AG09319 (cell line): ENCODE measurements around the gene SLC6A20.

ENCODE experiments used
- DNase-seq: peaks from one replicate; pipeline ENCODE4 v3.0.0-alpha.2; 2010; ENCODE audit warnings: low read depth; ENCODE audit errors: extremely low read depth
- TF ChIP-seq, protein P1 (sequence below): IDR thresholded peaks from 2 replicates; pipeline ENCODE4 v1.5.1; 2011; ENCODE audit warnings: low read depth, mild to moderate bottlenecking, inconsistent platforms, low read length, moderate library complexity

Gene SLC6A20

DNA sequence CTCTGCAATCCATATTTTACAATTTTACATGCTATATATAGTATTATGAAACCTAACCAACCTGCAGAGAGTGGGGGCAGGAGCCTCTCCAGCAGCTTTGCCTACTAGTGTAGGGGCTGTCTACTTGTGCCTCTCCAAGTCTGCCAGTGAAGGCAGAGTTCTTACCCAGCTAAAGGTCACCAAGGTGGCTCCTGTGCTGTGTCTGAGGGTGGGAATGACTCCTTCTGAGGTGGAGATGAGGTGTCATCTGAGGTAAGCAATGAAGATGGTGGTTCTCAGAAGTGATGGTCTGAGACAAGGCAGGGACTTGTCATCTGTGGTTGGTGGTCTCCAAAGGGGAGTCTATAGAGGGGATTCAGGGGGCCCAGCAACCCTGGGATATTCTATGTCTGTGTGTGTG is 59.6 kb downstream of the SLC6A20 start:
- DNase-seq: no peak
- TF ChIP-seq, protein P1, sequence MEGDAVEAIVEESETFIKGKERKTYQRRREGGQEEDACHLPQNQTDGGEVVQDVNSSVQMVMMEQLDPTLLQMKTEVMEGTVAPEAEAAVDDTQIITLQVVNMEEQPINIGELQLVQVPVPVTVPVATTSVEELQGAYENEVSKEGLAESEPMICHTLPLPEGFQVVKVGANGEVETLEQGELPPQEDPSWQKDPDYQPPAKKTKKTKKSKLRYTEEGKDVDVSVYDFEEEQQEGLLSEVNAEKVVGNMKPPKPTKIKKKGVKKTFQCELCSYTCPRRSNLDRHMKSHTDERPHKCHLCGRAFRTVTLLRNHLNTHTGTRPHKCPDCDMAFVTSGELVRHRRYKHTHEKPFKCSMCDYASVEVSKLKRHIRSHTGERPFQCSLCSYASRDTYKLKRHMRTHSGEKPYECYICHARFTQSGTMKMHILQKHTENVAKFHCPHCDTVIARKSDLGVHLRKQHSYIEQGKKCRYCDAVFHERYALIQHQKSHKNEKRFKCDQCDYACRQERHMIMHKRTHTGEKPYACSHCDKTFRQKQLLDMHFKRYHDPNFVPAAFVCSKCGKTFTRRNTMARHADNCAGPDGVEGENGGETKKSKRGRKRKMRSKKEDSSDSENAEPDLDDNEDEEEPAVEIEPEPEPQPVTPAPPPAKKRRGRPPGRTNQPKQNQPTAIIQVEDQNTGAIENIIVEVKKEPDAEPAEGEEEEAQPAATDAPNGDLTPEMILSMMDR: no peak

DNA sequence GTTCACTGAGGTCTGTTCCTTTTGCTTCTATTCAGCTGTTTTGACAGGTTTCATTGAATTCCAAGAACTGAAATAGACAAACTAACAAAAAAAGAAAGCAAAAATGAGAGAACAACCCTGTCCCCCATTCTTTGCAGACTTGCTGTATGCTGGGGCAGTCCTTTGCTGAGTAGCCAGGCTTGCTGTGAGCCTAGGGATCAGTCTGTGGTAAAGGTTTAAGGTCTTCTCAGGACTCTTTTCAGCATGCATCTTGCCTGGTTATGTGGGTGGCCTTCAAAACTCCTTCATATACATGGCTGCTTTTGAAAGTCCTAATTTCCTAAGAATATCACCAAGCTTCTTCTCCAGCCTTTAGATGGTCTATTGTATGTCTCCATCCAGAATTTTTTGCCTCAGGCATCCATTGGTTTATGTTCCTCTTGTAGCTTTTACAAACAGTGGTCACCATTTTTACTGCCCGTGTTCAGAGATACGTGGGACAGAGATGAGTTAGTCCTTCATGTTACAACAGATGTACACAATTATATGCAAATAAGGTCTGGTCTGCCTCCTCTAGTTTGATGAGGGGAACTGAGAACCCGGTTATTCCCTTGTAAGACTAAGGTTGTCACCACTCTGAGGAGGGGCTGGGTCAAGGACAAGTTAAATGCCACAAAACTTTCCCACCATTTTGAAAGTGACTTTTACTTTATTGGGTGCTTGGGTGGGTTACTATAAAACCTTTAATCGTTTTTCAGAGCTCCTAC is 65.8 kb downstream of the SLC6A20 start:
- TF ChIP-seq, protein P1: no peak
- no peak for DNase-seq

DNA sequence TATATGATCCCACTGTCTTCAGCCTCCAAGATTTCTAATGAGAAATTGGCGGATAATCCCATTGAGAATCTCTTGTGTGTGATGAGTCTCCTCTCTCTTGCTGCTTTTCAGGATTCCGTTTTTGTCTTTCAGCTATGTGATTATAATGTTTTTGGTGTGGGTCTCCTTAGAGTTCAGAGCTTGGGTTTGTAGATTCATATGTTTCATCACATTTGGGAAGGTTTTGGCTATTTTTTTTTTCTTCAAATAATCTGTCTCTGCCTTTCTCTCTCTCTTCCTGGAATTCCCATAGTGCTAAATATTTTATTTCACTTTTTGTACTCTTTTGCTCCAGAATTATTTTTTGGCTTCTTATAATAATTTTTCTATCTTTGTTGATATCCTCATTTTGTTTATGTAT is 66.7 kb downstream of the SLC6A20 start:
- no peak for DNase-seq
- TF ChIP-seq, protein P1: no peak

DNA sequence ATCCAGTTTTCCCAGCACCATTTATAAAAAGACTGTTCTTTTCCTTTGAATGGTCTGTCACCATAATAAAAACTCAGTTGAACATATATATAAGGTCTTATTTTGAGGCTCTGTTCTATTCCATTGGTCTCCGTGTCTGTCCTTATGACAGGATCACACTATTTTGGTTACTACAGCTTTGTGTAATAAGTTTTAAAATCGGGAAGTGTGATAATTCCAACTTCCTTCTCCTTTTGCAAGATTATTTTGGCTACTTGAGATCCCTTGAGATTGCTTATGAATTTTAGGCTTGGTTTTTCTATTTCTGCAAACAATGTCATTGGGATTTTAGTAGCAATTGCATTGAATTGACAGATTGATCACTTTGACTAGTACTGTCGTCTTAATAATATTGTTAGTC is 71.4 kb downstream of the SLC6A20 start:
- TF ChIP-seq, protein P1: no peak
- DNase-seq: no peak

DNA sequence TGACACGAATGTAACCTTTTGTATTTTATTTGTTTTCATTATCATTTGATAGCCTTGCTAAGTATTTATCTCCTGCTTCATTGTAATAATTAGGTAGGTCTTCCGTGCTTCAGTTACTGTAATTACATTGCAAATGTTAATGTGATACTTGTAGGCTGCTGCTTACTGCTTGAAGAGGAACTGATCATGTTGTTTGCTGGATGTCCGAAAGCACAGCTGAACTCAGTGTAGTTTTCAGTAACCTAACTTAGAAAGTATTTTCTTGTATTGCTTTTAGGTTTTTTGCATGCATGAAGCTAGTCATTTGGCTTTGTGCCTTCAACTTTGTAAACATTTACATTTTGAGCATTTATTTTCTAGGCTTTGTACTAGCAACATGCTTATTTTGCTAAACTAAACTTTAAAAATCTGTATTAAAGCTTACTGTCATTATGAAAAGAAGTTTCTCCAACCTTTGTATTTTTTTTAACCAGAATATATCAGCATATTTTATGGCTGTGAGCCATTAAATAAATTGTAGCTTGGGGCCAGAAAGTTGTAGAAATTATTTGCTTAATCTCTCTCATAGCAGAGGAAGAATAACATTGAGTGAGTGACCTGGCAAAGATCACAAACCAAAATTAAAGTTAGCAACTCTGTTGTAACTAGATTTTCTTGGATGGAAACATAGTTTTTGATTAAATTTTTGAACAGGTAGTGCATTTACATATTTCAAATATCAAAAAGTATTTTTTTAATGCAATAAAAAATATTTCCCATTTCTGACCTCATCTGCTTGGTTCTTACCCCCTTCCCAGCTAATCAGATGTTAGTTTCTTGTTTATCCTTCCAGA is 76.5 kb downstream of the SLC6A20 start:
- no peak for DNase-seq
- TF ChIP-seq, protein P1: no peak

DNA sequence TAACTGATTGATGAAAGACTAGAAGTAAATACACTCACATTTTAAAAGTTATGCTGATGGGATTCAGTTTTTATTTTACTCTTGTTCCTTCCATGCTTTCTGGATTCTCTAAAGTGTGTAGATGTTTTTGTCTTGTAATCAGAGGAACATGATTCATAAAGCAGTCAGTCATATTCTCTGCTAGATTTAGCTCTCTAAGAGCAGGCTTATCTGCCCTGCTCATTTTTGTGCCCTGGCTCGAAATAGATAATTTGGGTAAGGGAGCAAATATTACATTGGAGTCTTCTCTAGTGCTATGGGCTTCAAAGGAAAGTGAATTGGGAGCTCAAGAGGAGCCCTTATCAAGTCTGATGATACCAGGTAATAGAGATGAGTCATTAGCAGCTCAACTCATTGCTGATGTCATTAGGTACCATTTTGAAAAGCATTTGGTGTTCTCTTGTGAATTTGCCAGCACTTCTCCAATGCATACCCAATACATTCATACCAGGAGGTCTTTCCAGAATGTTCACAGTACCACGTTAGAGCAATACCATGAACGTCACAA is 79.5 kb downstream of the SLC6A20 start:
- TF ChIP-seq, protein P1: no peak

DNA sequence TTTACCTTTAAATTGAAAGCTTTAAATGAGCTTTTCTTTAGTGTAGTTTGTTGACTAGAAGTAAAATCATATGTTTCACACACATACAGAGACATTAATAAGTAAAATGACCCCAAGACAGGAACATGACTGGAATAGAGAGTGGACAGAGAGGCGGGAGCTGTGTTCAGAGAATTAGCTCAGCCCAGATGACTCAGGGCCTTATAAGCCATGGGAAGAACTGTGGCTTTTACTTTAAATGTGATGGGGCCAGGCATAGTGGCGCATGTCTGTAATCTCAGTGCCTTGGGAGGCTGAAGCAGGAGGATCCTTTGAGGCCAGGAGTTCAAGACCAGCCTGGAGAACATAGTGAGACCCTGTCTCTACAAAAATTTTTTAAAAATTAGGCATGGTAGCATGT is 80.4 kb downstream of the SLC6A20 start:
- TF ChIP-seq, protein P1: no peak
- DNase-seq: no peak

More for the DNA sequence above, 79.5 kb downstream of the SLC6A20 start:
- DNase-seq: no peak
